HL-60 (cell line): ENCODE measurements around the gene AFF1.

ENCODE experiments used
- DNase-seq, 2 experiments: peaks; one replicate each; pipeline ENCODE4 v3.0.0-alpha.2; 2010 to 2020; ENCODE audit warnings: low read depth in 1 of 2, low spot score in 1 of 2
- H3K27ac ChIP-seq: fragments of 250-450 bp; sonication (Bioruptor Pico); replicated peaks from 2 replicates; pipeline ENCODE4 v1.5.1; 2020; ENCODE audit warnings: mild to moderate bottlenecking, moderate library complexity
- H3K27me3 ChIP-seq: fragments of 250-450 bp; sonication (Bioruptor Pico); 2 replicates; pipeline ENCODE4 v1.5.1; 2021; ENCODE audit warnings: mild to moderate bottlenecking, moderate library complexity; ENCODE audit not compliant: insufficient read depth, poor library complexity, severe bottlenecking
- H3K4me3 ChIP-seq: replicated peaks from 2 replicates; pipeline ENCODE4 v1.5.1; 2011; ENCODE audit warnings: mild to moderate bottlenecking, control low read depth, low read length; ENCODE audit not compliant: insufficient read depth
- GABPA ChIP-seq: IDR thresholded peaks from 2 replicates; pipeline ENCODE4 v1.6.1; 2012; ENCODE audit warnings: low read depth
- POLR2AphosphoS5 ChIP-seq: IDR thresholded peaks from 2 replicates; pipeline ENCODE4 v1.6.1; 2012; ENCODE audit warnings: low read depth
- SPI1 ChIP-seq: IDR thresholded peaks from 2 replicates; pipeline ENCODE4 v1.6.1; 2012; ENCODE audit warnings: low read depth, mild to moderate bottlenecking, borderline replicate concordance
- TF ChIP-seq, protein P1 (sequence below): IDR thresholded peaks from one replicate; pipeline ENCODE4 v1.5.1; 2011; ENCODE audit warnings: low read length, control low read depth, inconsistent platforms; ENCODE audit not compliant: insufficient read depth
- TF ChIP-seq, protein P2 (sequence below): IDR thresholded peaks from 2 replicates; pipeline ENCODE4 v1.6.1; 2012; ENCODE audit warnings: low read depth; ENCODE audit not compliant: insufficient replicate concordance

The AFF1 gene

DNA sequence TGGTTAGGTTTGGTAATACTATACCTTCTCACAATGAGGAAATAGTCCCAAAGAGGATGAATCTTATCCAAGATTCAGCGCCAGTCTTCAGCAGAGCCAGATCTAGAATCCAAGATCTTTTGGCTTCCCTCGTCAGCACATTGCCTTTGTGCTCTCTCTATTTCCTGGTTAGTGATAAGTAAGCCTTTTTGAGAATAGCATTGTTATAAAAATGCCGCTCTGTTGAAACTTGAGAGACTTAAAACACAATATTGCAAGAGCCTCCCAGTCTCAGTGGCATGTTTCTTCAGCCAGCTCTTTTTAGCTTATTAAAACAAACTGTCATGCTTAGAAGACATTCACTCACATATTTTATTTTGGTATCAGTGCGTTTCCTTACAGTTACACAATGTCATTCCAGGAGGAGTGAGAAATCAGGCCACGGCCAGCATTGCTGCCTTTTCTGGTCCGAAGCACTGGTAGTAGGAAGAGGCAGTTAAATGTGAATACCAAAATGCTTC is 144.2 kb downstream of the AFF1 start:
- Histone ChIP-seq H3K4me3 (no peak overlapping the region), H3K27me3 (no peaks in the 10 kb centered on the region), H3K27ac (no peak overlapping the region)
- DNase-seq, result no peak
- TF ChIP-seq, protein P1, sequence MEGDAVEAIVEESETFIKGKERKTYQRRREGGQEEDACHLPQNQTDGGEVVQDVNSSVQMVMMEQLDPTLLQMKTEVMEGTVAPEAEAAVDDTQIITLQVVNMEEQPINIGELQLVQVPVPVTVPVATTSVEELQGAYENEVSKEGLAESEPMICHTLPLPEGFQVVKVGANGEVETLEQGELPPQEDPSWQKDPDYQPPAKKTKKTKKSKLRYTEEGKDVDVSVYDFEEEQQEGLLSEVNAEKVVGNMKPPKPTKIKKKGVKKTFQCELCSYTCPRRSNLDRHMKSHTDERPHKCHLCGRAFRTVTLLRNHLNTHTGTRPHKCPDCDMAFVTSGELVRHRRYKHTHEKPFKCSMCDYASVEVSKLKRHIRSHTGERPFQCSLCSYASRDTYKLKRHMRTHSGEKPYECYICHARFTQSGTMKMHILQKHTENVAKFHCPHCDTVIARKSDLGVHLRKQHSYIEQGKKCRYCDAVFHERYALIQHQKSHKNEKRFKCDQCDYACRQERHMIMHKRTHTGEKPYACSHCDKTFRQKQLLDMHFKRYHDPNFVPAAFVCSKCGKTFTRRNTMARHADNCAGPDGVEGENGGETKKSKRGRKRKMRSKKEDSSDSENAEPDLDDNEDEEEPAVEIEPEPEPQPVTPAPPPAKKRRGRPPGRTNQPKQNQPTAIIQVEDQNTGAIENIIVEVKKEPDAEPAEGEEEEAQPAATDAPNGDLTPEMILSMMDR, result no peak
- TF ChIP-seq, protein P2, sequence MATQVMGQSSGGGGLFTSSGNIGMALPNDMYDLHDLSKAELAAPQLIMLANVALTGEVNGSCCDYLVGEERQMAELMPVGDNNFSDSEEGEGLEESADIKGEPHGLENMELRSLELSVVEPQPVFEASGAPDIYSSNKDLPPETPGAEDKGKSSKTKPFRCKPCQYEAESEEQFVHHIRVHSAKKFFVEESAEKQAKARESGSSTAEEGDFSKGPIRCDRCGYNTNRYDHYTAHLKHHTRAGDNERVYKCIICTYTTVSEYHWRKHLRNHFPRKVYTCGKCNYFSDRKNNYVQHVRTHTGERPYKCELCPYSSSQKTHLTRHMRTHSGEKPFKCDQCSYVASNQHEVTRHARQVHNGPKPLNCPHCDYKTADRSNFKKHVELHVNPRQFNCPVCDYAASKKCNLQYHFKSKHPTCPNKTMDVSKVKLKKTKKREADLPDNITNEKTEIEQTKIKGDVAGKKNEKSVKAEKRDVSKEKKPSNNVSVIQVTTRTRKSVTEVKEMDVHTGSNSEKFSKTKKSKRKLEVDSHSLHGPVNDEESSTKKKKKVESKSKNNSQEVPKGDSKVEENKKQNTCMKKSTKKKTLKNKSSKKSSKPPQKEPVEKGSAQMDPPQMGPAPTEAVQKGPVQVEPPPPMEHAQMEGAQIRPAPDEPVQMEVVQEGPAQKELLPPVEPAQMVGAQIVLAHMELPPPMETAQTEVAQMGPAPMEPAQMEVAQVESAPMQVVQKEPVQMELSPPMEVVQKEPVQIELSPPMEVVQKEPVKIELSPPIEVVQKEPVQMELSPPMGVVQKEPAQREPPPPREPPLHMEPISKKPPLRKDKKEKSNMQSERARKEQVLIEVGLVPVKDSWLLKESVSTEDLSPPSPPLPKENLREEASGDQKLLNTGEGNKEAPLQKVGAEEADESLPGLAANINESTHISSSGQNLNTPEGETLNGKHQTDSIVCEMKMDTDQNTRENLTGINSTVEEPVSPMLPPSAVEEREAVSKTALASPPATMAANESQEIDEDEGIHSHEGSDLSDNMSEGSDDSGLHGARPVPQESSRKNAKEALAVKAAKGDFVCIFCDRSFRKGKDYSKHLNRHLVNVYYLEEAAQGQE, result no peak
- no peak for TF ChIP-seq SPI1
- TF ChIP-seq POLR2AphosphoS5, result no peak
- no peak for TF ChIP-seq GABPA

DNA sequence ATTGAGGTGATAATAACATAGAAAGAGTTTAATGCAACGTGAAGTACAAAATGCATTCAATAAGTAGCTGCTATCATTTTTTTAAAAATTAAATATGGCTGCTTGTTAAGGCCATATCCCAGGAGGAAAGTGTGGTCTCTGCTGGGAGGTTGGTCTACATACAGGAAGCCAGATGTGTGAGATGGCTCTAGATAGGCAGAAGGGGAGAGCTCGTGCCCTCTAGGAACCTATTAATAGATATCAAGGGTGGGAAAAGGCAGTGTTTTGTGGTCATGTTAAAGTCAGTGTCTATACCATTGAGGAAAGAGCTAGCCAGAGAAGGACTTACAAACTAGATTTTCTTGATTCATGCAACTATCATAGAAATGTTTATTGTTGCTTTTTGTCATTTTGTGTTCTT is 145.2 kb downstream of the AFF1 start:
- Histone ChIP-seq H3K4me3 (no peak overlapping the region), H3K27me3 (no peaks in the 10 kb centered on the region), H3K27ac (no peak overlapping the region)
- no peak for TF ChIP-seq POLR2AphosphoS5
- TF ChIP-seq SPI1, result no peak
- TF ChIP-seq GABPA, result no peak
- TF ChIP-seq, protein P2, result no peak
- TF ChIP-seq, protein P1, result no peak
- no peak for DNase-seq

DNA sequence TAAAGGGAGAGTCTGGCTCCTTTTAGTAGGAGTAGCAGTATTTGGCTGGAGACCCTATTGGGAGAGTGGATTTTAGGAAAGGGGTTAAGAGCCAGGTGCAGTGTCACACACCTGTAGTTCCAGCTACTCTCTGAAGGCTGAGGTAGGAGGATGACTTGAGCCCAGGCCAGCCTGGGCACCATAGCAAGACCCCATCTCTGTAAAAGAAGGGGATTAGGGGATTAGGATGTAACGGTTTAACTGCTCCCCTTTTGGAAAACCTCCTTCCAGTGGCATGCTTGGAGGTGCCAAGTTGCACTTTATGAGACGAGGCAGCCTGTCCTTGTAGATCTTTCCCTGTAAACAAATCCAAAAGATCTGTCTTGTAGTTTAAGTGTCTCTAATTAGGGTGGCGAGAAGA is 145.7 kb downstream of the AFF1 start:
- TF ChIP-seq, protein P1, result no peak
- TF ChIP-seq SPI1 (no peak), GABPA (no peak), POLR2AphosphoS5 (no peak)
- TF ChIP-seq, protein P2, result no peak
- Histone ChIP-seq H3K4me3 (no peak overlapping the region), H3K27me3 (no peaks in the 10 kb centered on the region), H3K27ac (no peak overlapping the region)
- DNase-seq, result no peak
